GM18526 (cell line): ENCODE measurements around the gene HRH3.

Experiments used
- POLR2A ChIP-seq: IDR thresholded peaks from 3 replicates; pipeline ENCODE4 v1.6.1; 2011; ENCODE audit not compliant: insufficient read length; ENCODE audit errors: extremely low read depth

HRH3 gene

DNA sequence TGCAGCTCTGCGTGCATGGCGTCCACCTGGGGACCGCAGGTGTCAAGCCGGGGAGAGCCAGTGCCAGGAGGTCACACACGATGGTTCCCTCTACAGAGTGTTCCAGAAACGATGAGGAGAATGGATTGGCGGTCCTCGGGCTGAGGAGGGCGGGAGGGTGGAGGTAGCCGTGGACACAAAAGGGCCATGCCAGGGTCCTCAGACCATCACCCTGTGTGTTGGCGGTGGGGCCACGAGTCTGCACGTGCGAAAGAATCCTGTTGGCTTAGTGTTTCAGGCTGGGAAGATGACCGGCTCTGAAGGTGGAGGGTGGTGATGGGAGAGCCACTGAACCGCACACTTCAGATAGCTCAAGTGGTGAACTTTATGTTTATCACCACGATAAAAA lies 13.7 kb downstream of the HRH3 start:
- no peak for TF ChIP-seq POLR2A

DNA sequence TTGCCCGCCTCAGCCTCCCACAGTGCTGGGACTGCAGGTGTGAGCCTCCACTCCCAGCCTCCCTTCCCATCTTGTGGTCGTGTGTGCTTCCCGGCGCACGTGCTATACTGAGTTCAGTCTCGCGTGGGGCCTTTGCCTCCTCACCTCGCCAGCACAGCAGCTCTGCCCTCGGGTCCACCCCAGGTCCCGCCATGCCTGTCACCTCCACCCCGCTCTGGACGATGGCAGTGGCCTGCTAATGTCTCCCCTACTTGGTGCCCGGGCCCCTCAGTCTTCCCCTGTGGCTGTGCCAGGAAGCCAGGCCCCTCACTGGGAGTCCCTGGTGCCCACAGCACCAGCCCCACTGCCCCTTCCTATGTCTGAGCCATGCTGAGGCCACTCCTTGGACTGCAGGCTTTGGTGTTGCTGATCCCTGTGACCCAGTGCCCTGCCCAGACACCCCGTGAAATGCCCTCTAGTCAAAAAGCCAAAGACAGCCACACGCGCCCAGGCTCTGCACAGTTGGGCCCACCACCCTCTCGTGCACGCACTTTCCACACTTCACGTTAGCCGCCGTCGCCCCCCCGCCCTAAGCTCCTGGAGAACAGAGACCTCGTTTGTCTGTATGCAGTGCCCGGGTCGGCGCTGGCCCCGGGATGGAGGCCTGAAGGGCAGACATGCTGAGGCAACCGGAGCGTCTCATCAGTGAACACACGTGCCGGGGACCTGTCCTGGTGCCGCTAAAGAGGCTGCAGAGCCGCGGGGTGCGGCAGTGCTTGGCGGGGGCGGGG lies 14.3 kb downstream of the HRH3 start:
- no peak for TF ChIP-seq POLR2A

DNA sequence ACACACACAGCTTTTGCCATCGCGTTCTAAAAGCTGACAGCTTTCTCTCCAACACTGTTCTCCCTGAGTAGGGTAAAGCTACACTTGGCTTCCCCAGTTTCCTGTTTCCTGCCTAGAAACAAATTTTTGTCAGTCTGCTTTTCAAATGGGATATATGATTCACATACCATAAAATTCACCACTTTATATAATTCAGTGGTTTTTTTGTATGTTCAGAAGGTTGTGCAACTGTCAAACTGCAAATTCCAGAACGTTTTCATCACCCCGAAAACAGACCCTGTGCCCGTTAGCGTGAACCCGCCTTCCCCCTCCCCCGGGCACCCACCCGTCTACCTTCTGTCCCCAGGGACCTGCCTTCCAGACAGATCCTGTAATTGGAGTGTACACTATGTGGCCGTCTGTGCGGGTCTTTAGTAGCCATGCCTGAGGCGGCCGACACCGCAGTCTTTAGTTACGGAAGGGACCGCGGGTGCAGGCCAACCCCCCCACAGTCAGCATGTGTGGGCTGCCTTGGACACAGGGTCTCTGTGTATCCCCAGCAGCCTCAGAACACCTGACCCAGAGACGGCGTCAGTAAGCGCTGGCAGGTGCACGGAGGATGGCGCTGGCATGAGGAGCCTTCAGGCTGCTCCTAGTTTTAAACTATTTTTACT lies 16.6 kb downstream of the HRH3 start:
- TF ChIP-seq POLR2A, result no peak

DNA sequence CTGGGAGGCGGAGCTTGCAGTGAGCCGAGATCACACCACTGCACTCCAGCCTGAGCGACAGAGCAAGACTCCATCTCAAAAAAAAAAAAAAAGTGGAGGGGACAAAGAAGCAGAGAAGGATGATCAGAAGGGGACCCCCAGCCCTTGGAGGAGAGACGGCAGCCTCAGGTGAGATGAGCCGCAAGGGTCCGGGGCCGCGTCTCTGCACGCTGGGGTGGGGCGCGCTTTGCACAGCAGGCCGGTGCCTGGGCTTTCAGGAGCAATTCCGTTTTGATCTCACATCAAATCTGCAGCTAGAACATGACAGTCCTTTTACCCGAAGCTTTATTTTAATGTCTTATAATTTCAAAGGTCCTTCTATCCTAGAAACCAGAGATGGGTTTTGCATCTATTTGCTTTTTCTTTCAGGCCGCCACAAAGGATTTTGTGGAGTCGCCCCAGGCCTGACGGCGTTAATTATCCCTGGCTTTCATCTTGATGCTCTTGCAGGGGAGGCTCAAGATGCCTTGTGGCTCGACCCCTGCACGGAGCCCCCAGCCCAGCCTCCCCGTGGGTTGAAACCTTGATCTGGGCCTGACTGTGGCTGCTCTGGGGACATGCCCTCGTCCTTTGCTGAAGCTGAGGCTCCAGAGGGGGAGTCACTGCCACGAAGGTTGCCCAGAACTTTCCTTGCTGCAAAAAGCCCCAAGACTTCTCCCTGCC lies 17.3 kb downstream of the HRH3 start:
- no peak for TF ChIP-seq POLR2A

DNA sequence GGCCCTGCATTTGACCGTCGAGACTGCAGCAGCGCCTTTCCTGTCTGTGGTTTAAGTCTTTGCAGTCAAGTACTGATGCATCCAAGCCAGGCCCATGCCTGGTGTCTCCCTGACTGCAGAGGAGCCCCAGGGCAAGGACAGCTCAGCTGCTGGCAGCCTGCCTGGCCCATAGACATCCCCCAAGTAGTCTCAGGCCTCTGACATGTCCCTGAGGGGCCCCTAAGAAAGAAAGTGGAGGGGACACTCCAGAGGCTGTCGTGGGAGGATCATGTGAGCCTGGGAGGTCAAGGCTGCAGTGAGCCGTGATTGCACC lies 18.0 kb downstream of the HRH3 start:
- no peak for TF ChIP-seq POLR2A

DNA sequence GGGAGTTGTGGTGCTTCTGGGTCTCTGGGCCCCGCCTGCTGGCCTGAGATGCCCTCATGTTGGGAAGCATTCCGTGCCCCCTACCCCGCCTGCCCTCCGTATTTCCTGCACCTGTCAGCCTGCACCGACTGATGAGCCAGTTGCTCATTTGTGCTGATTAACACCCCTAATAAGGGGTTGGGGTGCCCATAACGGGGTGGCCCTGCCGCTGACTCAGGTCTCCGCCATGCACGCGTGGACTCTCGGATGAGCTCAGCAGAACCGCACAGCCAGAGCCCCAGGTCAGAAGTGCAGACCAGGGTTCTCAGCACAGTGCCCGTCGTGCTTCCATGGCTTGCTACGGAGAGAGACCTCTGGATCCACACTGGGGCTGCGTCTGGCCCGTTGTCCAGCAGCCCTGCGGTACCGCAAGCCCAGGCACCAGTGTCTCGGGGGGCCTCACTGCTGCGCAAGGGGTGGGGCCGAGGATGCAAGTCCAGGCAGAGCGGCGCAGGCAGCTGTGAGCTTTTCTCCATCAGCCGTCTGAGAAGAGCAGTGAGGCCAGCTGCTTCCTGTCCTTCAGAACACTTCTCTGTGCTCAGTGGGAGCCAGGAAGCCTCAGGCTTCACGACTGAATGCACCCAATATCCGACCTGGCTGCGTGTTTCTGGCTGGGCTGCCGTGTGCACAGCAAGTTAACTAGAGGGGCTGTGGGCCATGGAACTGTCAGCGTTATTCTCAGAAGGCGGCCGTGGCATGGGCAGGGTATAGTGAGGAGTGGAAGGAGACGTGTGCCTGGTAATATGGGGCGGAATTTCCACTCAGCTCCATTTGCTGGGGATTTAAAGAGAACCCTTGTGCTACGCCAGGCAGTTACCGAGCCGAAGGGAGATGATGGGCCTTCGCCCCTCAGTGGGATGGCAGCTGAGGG lies 18.6 kb downstream of the HRH3 start:
- no peak for TF ChIP-seq POLR2A

DNA sequence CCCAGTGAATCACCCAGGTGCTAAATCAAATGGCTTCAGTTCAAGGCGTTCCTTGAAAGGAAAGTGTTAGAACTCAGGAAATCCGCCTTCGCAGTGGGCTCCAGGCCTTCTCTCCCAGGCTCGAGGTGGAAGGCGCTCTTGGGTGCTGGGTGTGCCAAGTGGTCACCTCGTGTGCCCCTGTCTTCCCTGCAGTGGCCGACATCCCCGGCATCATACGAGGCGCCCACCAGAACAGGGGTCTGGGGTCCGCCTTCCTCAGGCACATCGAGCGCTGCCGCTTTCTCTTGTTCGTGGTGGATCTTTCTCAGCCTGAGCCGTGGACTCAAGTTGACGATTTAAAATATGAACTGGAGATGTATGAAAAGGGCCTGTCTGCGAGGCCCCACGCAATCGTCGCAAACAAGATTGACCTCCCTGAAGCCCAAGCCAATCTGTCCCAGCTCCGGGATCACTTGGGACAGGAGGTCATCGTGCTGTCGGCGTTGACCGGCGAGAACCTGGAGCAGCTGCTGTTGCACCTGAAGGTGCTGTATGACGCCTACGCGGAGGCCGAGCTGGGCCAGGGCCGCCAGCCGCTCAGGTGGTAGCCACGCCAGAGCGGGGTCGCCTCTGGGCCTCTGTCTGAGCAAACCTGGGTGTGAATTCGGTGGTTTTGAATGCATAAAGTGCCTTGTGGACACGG lies 19.4 kb downstream of the HRH3 start:
- TF ChIP-seq POLR2A, result no peak

DNA sequence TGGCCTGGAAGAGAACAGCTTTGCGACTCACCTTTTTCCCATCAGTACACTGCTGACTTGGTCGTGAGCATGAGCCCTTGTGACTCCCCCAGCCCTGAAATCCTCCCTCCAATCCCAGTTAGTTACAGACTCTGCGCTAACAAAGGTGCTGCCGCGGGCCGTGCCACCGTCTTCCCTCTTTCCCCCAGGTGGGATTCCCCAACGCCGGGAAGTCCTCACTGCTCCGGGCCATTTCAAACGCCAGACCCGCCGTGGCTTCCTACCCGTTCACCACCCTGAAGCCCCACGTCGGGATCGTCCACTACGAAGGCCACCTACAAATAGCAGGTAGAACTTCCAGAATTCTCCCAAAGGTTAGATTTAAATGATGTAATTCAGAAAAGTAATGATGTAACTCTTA lies 21.1 kb downstream of the HRH3 start:
- TF ChIP-seq POLR2A, result no peak

DNA sequence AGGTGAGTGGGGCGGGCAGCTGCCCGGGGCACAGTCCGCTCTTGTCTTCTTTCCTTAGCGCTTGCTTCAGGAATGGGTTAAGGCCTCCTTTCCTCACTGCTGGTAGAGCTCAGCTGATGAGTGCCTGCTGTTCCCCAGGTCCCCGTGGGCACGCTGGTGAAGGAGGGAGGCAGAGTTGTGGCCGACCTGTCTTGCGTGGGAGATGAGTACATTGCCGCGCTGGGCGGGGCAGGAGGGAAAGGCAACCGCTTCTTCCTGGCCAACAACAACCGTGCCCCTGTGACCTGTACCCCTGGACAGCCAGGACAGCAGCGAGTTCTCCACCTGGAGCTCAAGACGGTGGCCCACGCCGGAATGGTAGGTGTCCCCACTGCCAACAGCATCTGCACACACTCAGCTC lies 21.6 kb downstream of the HRH3 start:
- no peak for TF ChIP-seq POLR2A

DNA sequence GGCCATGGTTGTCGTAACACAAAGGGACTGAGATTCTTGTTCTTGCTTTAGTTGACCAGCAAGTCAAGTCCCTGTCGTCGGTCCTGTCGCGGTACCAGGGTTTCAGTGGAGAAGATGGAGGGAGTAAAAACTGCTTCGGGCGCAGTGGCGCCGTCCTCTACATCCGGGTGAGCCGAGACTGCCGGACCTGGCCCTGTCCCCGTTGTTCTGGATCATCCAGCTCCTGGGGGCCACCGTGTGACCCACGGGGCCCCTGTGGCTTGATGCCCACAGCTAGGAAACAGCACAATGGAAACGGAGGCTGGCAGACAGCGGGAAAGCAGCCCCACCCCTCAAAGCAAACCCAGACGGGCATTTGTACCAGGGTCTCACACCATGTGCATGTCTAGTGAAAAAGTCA lies 22.3 kb downstream of the HRH3 start:
- TF ChIP-seq POLR2A, result no peak

DNA sequence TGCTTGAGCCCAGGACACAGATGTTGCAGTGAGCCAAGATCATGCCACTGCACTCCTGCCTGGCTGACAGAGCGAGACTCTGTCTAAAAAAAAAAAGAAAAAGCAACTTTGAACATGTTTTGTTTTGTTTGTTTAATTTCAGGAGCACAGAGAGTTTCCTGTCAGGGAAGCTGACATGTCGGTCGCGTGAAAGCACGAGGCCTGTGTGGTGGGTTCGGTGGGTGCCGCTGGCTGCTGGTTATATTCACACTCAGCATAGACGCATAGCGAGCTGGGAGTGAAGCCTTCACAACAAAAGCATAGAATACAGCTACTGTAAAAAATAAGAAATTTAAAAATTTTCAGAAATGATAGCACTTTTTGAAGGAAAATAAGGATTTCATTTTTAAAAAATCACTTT lies 22.8 kb downstream of the HRH3 start:
- TF ChIP-seq POLR2A, result no peak

DNA sequence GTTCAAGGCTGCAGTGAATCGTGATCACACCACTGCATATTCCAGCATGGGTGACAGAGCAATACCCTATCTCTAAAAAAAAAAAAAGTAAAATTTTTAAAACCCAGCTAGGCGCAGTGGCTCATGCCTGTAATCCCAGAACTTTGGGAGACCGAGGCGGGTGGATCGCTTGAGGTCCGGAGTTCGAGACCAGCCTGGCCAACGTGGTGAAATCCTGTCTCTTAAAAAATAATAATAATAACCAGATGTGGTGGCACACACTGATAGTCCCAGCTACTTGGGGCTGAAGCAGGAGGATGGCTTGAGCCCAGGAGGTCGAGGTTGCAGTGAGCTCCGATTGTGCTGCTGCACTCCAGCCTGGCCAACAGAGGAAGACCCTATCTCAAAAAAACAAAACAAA lies 23.8 kb downstream of the HRH3 start:
- TF ChIP-seq POLR2A, result no peak

DNA sequence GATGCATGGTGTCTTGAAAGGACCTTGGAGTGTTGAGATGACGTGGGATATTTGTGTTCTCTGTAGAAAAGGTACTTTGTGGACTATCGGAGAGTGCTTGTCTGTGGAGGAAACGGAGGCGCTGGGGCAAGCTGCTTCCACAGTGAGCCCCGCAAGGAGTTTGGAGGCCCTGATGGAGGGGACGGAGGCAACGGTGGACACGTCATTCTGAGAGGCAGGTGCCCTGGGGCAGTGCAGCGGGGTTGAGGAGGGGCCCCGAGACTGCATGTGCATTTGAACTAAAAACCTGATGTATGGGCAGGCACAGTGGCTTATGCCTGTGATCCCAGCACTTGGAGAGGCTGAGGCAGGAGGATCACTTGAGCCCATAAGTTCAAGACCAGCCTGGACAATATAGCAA lies 24.3 kb downstream of the HRH3 start:
- TF ChIP-seq POLR2A, result no peak

DNA sequence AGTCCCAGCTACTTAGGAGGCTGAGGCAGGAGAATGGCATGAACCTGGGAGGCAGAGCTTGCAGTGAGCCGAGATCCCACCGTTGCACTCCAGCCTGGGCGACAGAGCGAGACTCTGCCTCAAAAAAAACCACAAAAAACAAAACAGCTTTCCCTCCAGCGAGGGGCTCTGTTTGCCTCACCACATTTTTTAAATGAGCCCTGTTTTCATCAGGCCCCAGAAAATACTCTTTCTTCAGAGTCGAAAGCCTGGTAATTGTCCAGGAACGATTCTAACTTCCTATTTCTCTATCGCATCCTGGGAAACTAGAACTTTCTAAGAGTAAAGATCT lies 25.0 kb downstream of the HRH3 start:
- TF ChIP-seq POLR2A, result no peak

DNA sequence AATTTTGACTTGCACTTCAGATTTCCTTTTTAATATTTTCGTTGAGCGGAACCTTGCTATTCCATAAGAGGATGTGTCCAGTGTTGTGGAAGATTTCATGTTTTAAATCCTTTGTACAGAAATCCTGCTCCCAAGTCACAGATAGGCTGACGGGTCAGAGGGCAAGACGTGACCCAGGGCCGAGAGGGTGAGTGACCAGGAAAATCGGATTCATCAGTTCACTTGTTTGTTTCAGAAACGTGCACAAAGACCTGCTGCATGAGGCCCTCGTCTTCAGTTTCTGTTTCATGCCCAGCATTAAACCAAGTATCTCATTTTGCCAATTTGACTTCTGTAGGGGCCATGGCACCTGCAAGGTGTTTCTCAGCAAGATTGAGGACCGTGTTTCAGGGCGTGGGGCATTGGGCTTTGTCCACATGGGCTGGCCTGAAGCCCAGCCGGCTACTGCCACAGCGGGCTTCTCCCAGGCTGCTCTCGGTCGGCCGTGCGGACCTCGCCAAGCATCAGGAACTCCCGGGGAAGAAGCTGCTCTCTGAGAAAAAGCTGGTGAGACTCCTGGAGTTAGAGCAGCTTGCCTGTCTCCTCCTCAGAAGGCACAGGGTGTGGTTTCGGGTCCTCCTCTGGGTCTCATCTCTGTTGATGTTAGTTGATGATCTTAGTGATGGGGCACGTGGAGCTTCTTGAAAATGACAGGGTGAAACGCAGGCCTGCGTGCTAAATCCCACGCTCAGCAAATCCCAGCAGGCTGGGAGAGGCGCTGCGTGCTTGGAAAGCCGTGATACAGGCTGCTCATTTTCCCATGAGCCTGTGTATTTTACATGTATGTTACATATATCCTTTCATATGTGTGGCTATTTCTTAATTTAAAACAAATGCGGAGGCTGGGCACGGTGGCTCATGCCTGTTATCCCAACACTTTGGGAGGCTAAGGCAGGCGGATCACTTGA lies 26.7 kb downstream of the HRH3 start:
- TF ChIP-seq POLR2A, result no peak

DNA sequence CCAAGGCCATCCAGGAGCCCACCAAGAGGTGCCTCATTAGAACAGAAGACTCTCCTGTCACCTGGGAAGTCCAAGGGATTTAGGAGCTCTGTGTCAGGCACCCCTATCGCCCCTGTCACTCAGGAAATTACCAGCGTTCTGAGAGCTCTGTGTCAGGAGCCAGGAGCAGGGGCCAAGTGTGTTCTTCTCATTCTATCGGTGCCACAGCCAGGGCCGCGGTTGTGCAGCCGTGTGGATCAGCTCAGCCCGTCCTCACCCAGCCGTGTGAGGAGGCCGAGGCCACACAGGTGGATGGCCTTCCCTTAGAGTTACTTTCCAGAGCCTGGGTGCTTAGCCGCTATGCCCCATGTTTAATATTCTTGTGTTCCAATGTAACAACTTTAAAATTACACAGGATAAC lies 27.4 kb downstream of the HRH3 start:
- no peak for TF ChIP-seq POLR2A
